HUES64 (cell line): ENCODE data around the gene ACVR1.

Experiments used
- H3K27ac ChIP-seq: 2 replicates; pipeline ENCODE4 v1.7.0; 2013; ENCODE audit warnings: low read depth, low read length, inconsistent platforms
- H3K27me3 ChIP-seq: 2 replicates; pipeline ENCODE4 v1.6.1; 2013; ENCODE audit warnings: mild to moderate bottlenecking, low read length; ENCODE audit not compliant: insufficient read depth
- H3K36me3 ChIP-seq: 2 replicates; pipeline ENCODE4 v1.6.1; 2013; ENCODE audit warnings: mild to moderate bottlenecking, low read length; ENCODE audit not compliant: insufficient read depth
- H3K4me1 ChIP-seq: 2 replicates; pipeline ENCODE4 v1.6.1; 2013; ENCODE audit warnings: mild to moderate bottlenecking, low read length, moderate library complexity; ENCODE audit not compliant: insufficient read depth
- H3K4me3 ChIP-seq: 2 replicates; pipeline ENCODE4 v1.5.1; 2013; ENCODE audit warnings: mild to moderate bottlenecking, low read length, moderate library complexity
- H3K9ac ChIP-seq: 2 replicates; pipeline ENCODE4 v1.6.1; 2013; ENCODE audit warnings: mild to moderate bottlenecking, low read depth, low read length
- H3K9me3 ChIP-seq: 2 replicates; pipeline ENCODE4 v1.6.1; 2013; ENCODE audit warnings: low read depth, low read length; ENCODE audit not compliant: insufficient read depth
- WGBS: fragments of 150-250, 120-280 bp; methylation state at CpG from one replicate; pipeline ENCODE4 v1.1.7; 2013; ENCODE audit warnings: missing lambda C conversion rate; 5-methylcytosine and 5-hydroxymethylcytosine counted together

Gene ACVR1

GRCh38 chr2:157789933-157790511 is 86.1 kb downstream of the ACVR1 start:
- H3K36me3 ChIP-seq, result no peaks in the 10 kb centered on the region
- 0 out of 2 replicates have a peak overlapping the region, but pooled peaks have one; percentile 32 for H3K9ac ChIP-seq
- peaks cover 42% of the 10 kb centered on the region for H3K4me1 ChIP-seq
- H3K4me3 ChIP-seq, result no peak overlapping the region
- 93% methylated on average over 4 of the region's 4 CpGs for WGBS
- peak overlapping the region; percentile 8; the same call in 1 of the 2 replicates for H3K27ac ChIP-seq
- no peaks in the 10 kb centered on the region for H3K9me3 ChIP-seq
- H3K27me3 ChIP-seq, result no peaks in the 10 kb centered on the region

- Histone ChIP-seq H3K4me3 (no peak overlapping the region), H3K27ac (no peak overlapping the region), H3K9ac (no peak overlapping the region), H3K36me3 (no peaks in the 10 kb centered on the region), H3K4me1 (peaks cover 50% of the 10 kb centered on the region), H3K9me3 (no peaks in the 10 kb centered on the region), H3K27me3 (no peaks in the 10 kb centered on the region)
- WGBS, result 90% methylated on average over 3 of the region's 3 CpGs
Measured at GRCh38 chr2:157789256-157789655, 86.9 kb downstream of the ACVR1 start.

GRCh38 chr2:157788201-157788600 is 87.9 kb downstream of the ACVR1 start:
- H3K36me3 ChIP-seq, result no peaks in the 10 kb centered on the region
- H3K9me3 ChIP-seq, result no peaks in the 10 kb centered on the region
- H3K4me3 ChIP-seq, result no peak overlapping the region
- H3K27me3 ChIP-seq, result no peaks in the 10 kb centered on the region
- peaks cover 54% of the 10 kb centered on the region for H3K4me1 ChIP-seq
- no peak overlapping the region for H3K9ac ChIP-seq
- H3K27ac ChIP-seq, result no peak overlapping the region
- WGBS, result 96% methylated on average over 5 of the region's 5 CpGs

DNA sequence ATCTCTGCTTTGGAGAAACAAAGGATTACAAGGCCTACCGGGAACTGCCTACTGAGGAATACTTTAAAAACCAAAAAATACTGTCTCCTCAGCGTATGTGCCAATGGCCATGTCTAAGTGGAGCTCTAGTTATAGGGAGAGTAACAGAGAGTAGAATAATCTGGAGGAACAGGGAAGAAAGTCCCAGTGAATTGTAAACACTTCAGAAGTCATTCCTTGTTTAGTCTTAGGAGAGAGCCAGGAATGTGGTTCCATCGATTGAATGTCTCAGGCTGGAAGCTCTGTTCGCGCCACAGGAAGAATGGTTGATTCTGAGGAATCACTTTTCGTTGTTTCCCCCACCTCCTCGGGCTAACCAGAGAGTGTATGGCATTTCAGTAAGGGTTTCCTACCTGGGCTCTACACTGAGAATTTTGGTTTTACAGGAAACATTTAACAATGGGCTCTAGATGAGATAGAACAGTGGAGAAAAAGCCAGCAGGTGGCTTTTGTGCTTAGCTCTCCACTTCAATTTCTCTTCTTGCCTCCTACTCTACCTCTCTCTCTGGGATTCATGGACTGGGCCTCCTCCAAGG is 88.7 kb downstream of the ACVR1 start:
- Histone ChIP-seq H3K36me3 (no peaks in the 10 kb centered on the region), H3K9ac (no peak overlapping the region), H3K27ac (no peak overlapping the region), H3K4me3 (no peak overlapping the region), H3K9me3 (no peaks in the 10 kb centered on the region), H3K27me3 (no peaks in the 10 kb centered on the region), H3K4me1 (peaks cover 54% of the 10 kb centered on the region)
- 80% methylated on average over 7 of the region's 7 CpGs for WGBS

GRCh38 chr2:157786663-157787363 is 89.3 kb downstream of the ACVR1 start:
- 84% methylated on average over 5 of the region's 5 CpGs for WGBS
- Histone ChIP-seq H3K27ac (no peak overlapping the region), H3K9me3 (no peaks in the 10 kb centered on the region), H3K4me1 (peaks cover 54% of the 10 kb centered on the region), H3K36me3 (no peaks in the 10 kb centered on the region), H3K27me3 (no peaks in the 10 kb centered on the region), H3K4me3 (no peak overlapping the region), H3K9ac (no peak overlapping the region)

- no peaks in the 10 kb centered on the region for H3K27me3 ChIP-seq
- H3K4me1 ChIP-seq, result peaks cover 54% of the 10 kb centered on the region
- H3K9ac ChIP-seq, result no peak overlapping the region
- WGBS, result 92% methylated on average over 5 of the region's 6 CpGs
- no peak overlapping the region for H3K27ac ChIP-seq
- H3K9me3 ChIP-seq, result no peaks in the 10 kb centered on the region
- H3K4me3 ChIP-seq, result no peak overlapping the region
- H3K36me3 ChIP-seq, result no peaks in the 10 kb centered on the region
Measured at GRCh38 chr2:157785866-157786662, 90.1 kb downstream of the ACVR1 start.

DNA sequence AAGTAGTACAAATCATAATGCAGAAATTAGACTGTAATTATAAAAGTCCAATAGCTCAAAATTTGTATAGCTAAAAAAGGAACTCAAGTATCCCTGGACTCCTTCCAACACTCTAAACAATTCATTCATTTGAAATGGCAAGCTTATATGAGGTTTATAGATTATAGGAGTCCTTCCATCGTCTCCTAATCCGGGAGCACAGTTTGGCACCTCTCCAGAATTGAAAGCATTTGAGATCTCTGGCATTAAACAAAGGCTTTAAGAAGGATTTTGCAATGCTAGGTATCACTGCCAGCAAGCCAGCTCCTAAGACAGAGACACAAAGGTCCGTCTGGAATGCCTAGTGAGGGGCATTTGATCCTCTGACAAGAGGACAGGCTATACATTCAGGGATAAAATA is 90.9 kb downstream of the ACVR1 start:
- Histone ChIP-seq H3K9me3 (no peaks in the 10 kb centered on the region), H3K36me3 (no peaks in the 10 kb centered on the region), H3K4me1 (peaks cover 47% of the 10 kb centered on the region), H3K27me3 (no peaks in the 10 kb centered on the region), H3K27ac (no peak overlapping the region; the same call in 1 of the 2 replicates), H3K4me3 (no peak overlapping the region), H3K9ac (no peak overlapping the region)
- WGBS, result 93% methylated on average over 3 of the region's 3 CpGs

DNA sequence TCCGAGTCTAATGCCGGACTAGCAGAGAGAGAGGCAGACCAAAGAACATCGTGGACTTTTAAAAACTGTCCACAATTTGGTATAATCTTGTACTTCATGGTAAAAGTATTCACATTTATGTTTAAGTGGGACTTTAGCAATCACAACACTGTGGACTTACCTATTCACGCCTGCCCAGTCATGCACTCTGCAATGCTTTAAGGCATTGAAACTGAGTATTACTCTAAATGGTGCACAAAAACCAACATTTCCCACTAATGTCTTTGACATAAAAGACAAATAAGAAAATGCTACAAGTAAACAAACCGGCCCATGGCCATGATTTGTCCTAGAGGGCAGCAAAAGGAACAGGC is 91.3 kb downstream of the ACVR1 start:
- peaks cover 46% of the 10 kb centered on the region for H3K4me1 ChIP-seq
- WGBS, result 86% methylated on average over 5 of the region's 5 CpGs

GRCh38 chr2:157784169-157784822 is 91.8 kb downstream of the ACVR1 start:
- no peak overlapping the region for H3K9ac ChIP-seq

More for the DNA sequence above, 91.3 kb downstream of the ACVR1 start:
- Histone ChIP-seq H3K9me3 (no peaks in the 10 kb centered on the region), H3K9ac (no peak overlapping the region), H3K4me3 (no peak overlapping the region), H3K36me3 (peaks cover 3% of the 10 kb centered on the region; the same call in 1 of the 2 replicates), H3K27ac (peak overlapping the region; percentile 20; the same call in 1 of the 2 replicates), H3K27me3 (no peaks in the 10 kb centered on the region)

GRCh38 chr2:157783245-157783644 is 92.9 kb downstream of the ACVR1 start:
- Histone ChIP-seq H3K27ac (no peak overlapping the region), H3K4me1 (peaks cover 50% of the 10 kb centered on the region), H3K9ac (no peak overlapping the region), H3K4me3 (no peak overlapping the region), H3K27me3 (no peaks in the 10 kb centered on the region), H3K9me3 (no peaks in the 10 kb centered on the region), H3K36me3 (peaks cover 10% of the 10 kb centered on the region; the same call in 1 of the 2 replicates)
- WGBS, result 71% methylated on average over 2 of the region's 2 CpGs

More at GRCh38 chr2:157784169-157784822, 91.8 kb downstream of the ACVR1 start:
- Histone ChIP-seq H3K4me1 (peaks cover 46% of the 10 kb centered on the region), H3K27ac (peak overlapping the region; percentile 20; the same call in 1 of the 2 replicates), H3K27me3 (no peaks in the 10 kb centered on the region), H3K4me3 (no peak overlapping the region), H3K9me3 (no peaks in the 10 kb centered on the region), H3K36me3 (peaks cover 8% of the 10 kb centered on the region; the same call in 1 of the 2 replicates)
- 52% methylated on average over 11 of the region's 11 CpGs for WGBS
